IMR-90 (cell line): Measurements from ENCODE around the gene SETD3. TPM values are rescaled to one million over a fixed set of nuclear protein-coding genes. Genes with fewer than 3 reads are reported as not detected.
A peak's percentile ranks its signal among the peaks of the same experiment; 100 is the strongest.

Experiments
- ATAC-seq: fragments of 200-7000 bp; cut with Tn5 transposase; 2 replicates; pipeline ENCODE4 v1.9.1; 2020; ENCODE audit warnings: low read depth, mild to moderate bottlenecking, moderate library complexity
- BruUV-seq: library from RNA; stranded (reverse); fragments of 400-500 nt; replicated peaks from 2 replicates; lab custom pipeline; 2021; lab: Mats Ljungman, UMichigan
- CTCF ChIA-PET: fragments of 300-600 bp; formaldehyde crosslinking; extraction: SDS; loops from one replicate; lab custom pipeline; 2021; ENCODE audit warnings: antibody characterized with exemption; lab: Yijun Ruan, JAX
- POLR2A ChIA-PET: fragments of 300-600 bp; sonication (Branson Sonifier 250); formaldehyde crosslinking; loops from one replicate; lab custom pipeline; 2022; ENCODE audit warnings: antibody characterized with exemption; ENCODE audit not compliant: unreplicated experiment; lab: Charles Lee
- DNase-seq: peaks from one replicate; pipeline ENCODE4 v3.0.0; 2013
- H2AFZ ChIP-seq: replicated peaks from 2 replicates; pipeline ENCODE3; 2013; ENCODE audit warnings: low read length, mild to moderate bottlenecking; ENCODE audit not compliant: poor library complexity
- H2AK5ac ChIP-seq: 2 replicates; pipeline ENCODE4 v1.6.1; 2013; ENCODE audit warnings: low read depth, low read length, inconsistent platforms
- H2AK9ac ChIP-seq: replicated peaks from 2 replicates; pipeline ENCODE3; 2013; ENCODE audit warnings: mild to moderate bottlenecking, low read depth, low read length, moderate library complexity; ENCODE audit not compliant: poor library complexity
- H2BK120ac ChIP-seq: 2 replicates; pipeline ENCODE4 v1.6.1; 2013; ENCODE audit warnings: low read depth, low read length, inconsistent platforms
- H2BK15ac ChIP-seq: 3 replicates; pipeline ENCODE4 v1.6.1; 2013; ENCODE audit warnings: low read depth, low read length, inconsistent platforms
- H2BK20ac ChIP-seq: 2 replicates; pipeline ENCODE4 v1.6.1; 2013; ENCODE audit warnings: low read depth, mild to moderate bottlenecking, inconsistent platforms, low read length, moderate library complexity
- H2BK5ac ChIP-seq: 2 replicates; pipeline ENCODE4 v1.6.1; 2013; ENCODE audit warnings: mild to moderate bottlenecking, low read depth, low read length, inconsistent platforms; ENCODE audit not compliant: poor library complexity, severe bottlenecking
- H3K14ac ChIP-seq: replicated peaks from 2 replicates; pipeline ENCODE4 v1.6.1; 2013; ENCODE audit warnings: low read depth, low read length, inconsistent platforms
- H3K18ac ChIP-seq: 2 replicates; pipeline ENCODE4 v1.6.1; 2013; ENCODE audit warnings: low read depth, low read length, control low read depth
- H3K23ac ChIP-seq: 2 replicates; pipeline ENCODE4 v1.6.1; 2013; ENCODE audit warnings: low read depth, low read length, inconsistent platforms
- H3K27ac ChIP-seq: 2 replicates; pipeline ENCODE4 v1.5.1; 2013; ENCODE audit warnings: mild to moderate bottlenecking, control low read depth, low read length; ENCODE audit not compliant: insufficient read depth
- H3K27me3 ChIP-seq: 2 replicates; pipeline ENCODE4 v1.6.1; 2013; ENCODE audit warnings: low read length; ENCODE audit not compliant: control insufficient read depth, insufficient read depth
- H3K36me3 ChIP-seq: 2 replicates; pipeline ENCODE4 v1.6.1; 2013; ENCODE audit warnings: low read length, mixed read lengths; ENCODE audit not compliant: control insufficient read depth, insufficient read depth
- H3K4ac ChIP-seq: 2 replicates; pipeline ENCODE4 v1.6.1; 2013; ENCODE audit warnings: low read depth, low read length, inconsistent platforms
- H3K4me1 ChIP-seq: 2 replicates; pipeline ENCODE4 v1.6.1; 2013; ENCODE audit warnings: low read length, mixed read lengths; ENCODE audit not compliant: control insufficient read depth, insufficient read depth
- H3K4me2 ChIP-seq: 2 replicates; pipeline ENCODE4 v1.6.1; 2013; ENCODE audit warnings: low read depth, mild to moderate bottlenecking, control low read depth, low read length, moderate library complexity
- H3K4me3 ChIP-seq: 2 replicates; pipeline ENCODE4 v1.5.1; 2013; ENCODE audit warnings: low read depth, mild to moderate bottlenecking, control low read depth, low read length, moderate library complexity; ENCODE audit not compliant: insufficient read depth
- H3K56ac ChIP-seq: 2 replicates; pipeline ENCODE4 v1.6.1; 2013; ENCODE audit warnings: low read length, inconsistent platforms; ENCODE audit not compliant: insufficient read depth; ENCODE audit errors: extremely low read depth
- H3K79me1 ChIP-seq, 2 experiments: 2 replicates each; pipeline ENCODE4 v1.6.1; 2013; ENCODE audit warnings: low read length in 2 of 2, inconsistent platforms in 1 of 2, low read depth in 1 of 2
- H3K9ac ChIP-seq: 2 replicates; pipeline ENCODE4 v1.6.1; 2013; ENCODE audit warnings: low read depth, low read length, control low read depth
- H3K9me1 ChIP-seq: 2 replicates; pipeline ENCODE4 v1.6.1; 2013; ENCODE audit warnings: low read length, inconsistent platforms; ENCODE audit not compliant: insufficient read depth
- H3K9me3 ChIP-seq: 2 replicates; pipeline ENCODE4 v1.6.1; 2013; ENCODE audit warnings: low read length; ENCODE audit not compliant: control insufficient read depth, insufficient read depth
- H4K20me1 ChIP-seq: 2 replicates; pipeline ENCODE4 v1.6.1; 2013; ENCODE audit warnings: low read length, inconsistent platforms; ENCODE audit not compliant: insufficient read depth
- H4K5ac ChIP-seq: 2 replicates; pipeline ENCODE4 v1.6.1; 2013; ENCODE audit warnings: mild to moderate bottlenecking, low read depth, low read length, control low read depth
- H4K8ac ChIP-seq, 2 experiments: 2 replicates each; pipeline ENCODE4 v1.6.1; 2013; ENCODE audit warnings: low read depth in 2 of 2, low read length in 2 of 2, control low read depth in 1 of 2, inconsistent platforms in 1 of 2
- H4K91ac ChIP-seq: 2 replicates; pipeline ENCODE4 v1.6.1; 2013; ENCODE audit warnings: low read depth, low read length, inconsistent platforms; ENCODE audit not compliant: insufficient read depth
- FOS ChIP-seq: fragments of 150-350 bp; IDR thresholded peaks from 2 replicates; pipeline ENCODE4 v1.6.1; 2016; ENCODE audit warnings: low read depth, low read length
- MAZ ChIP-seq: IDR thresholded peaks from 2 replicates; pipeline ENCODE4 v1.6.1; 2012; ENCODE audit warnings: low read depth, mild to moderate bottlenecking, low read length, improper control_type of control experiment, moderate library complexity, borderline replicate concordance
- RAD21 ChIP-seq: IDR thresholded peaks from 2 replicates; pipeline ENCODE4 v1.6.1; 2012; ENCODE audit warnings: low read length, improper control_type of control experiment
- SMC3 ChIP-seq: fragments of 150-350 bp; IDR thresholded peaks from 2 replicates; pipeline ENCODE4 v1.6.1; 2016; ENCODE audit warnings: low read depth, mild to moderate bottlenecking, antibody characterized with exemption, low read length, moderate library complexity
- WGBS, 2 experiments: methylation state at CpG; one replicate each; pipeline versions ENCODE4 v1.1.5 to v1.1.7; 2013; ENCODE audit warnings: missing lambda C conversion rate in 2 of 2; ENCODE audit not compliant: insufficient read length in 1 of 2; ENCODE audit errors: extremely low coverage in 2 of 2; 5-methylcytosine and 5-hydroxymethylcytosine counted together
- dilution Hi-C: fragments of 300-500 bp; cut with HindIII; formaldehyde crosslinking; loops from one replicate; pipeline ENCODE4 v1.14.3; 2018; ENCODE audit warnings: low sequenced_read_pairs; ENCODE audit not compliant: unreplicated experiment
- in situ Hi-C: fragments of 300-500 bp; cut with MboI; formaldehyde crosslinking; loops from 3 replicates; pipeline ENCODE4 v1.14.3; 2019; ENCODE audit warnings: low sequenced_read_pairs, inconsistent platforms, mixed read lengths
- intact Hi-C: fragments of 100-400 bp; cut with micrococcal nuclease; formaldehyde crosslinking; loops from 2 replicates; pipeline ENCODE4 v1.10.0; 2022
- polyA plus RNA-seq, 3 experiments: library from polyadenylated mRNA; depleted of rRNA; stranded (reverse); fragments of >200 nt; gene quantifications; 2 replicates each; pipeline ENCODE4 v1.2.3, GENCODE V29; 2012; ENCODE audit warnings: low replicate concordance in 1 of 3
- total RNA-seq: library from RNA; depleted of rRNA; stranded (reverse); fragments of >200 nt; gene quantifications from 2 replicates; pipeline ENCODE4 v1.2.3, GENCODE V29; 2012
- TF ChIP-seq, protein P1 (sequence below): fragments of 150-350 bp; IDR thresholded peaks from 2 replicates; pipeline ENCODE4 v1.6.1; 2016; ENCODE audit warnings: low read depth, mild to moderate bottlenecking, low read length, moderate library complexity, borderline replicate concordance
- TF ChIP-seq, protein P2 (sequence below): fragments of 150-350 bp; IDR thresholded peaks from 2 replicates; pipeline ENCODE4 v1.6.1; 2017; ENCODE audit warnings: mild to moderate bottlenecking, antibody characterized with exemption, low read length, low read depth

The SETD3 gene
- total and polyA plus RNA-seq, 2 of the 4 experiments (the other 2 are of a cell fraction): 18.8 to 31.9 TPM

GRCh38 chr14:99378782-99379214 lies 101.9 kb downstream of the SETD3 start:
- WGBS, 2 experiments: 30% methylated on average over 7 of the region's 9 CpGs; no CpG with 5 or more reads in 1 of the 2 experiments
- no peak overlapping the region for H3K18ac ChIP-seq
- no peak overlapping the region for H2AK9ac ChIP-seq
- TF ChIP-seq SMC3 (no peak), RAD21 (no peak), FOS (0 out of 2 replicates have a peak, but pooled peaks have one; percentile 6), MAZ (no peak)
- TF ChIP-seq, protein P1, sequence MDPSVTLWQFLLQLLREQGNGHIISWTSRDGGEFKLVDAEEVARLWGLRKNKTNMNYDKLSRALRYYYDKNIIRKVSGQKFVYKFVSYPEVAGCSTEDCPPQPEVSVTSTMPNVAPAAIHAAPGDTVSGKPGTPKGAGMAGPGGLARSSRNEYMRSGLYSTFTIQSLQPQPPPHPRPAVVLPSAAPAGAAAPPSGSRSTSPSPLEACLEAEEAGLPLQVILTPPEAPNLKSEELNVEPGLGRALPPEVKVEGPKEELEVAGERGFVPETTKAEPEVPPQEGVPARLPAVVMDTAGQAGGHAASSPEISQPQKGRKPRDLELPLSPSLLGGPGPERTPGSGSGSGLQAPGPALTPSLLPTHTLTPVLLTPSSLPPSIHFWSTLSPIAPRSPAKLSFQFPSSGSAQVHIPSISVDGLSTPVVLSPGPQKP: no peak
- TF ChIP-seq, protein P2, sequence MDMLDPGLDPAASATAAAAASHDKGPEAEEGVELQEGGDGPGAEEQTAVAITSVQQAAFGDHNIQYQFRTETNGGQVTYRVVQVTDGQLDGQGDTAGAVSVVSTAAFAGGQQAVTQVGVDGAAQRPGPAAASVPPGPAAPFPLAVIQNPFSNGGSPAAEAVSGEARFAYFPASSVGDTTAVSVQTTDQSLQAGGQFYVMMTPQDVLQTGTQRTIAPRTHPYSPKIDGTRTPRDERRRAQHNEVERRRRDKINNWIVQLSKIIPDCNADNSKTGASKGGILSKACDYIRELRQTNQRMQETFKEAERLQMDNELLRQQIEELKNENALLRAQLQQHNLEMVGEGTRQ: peak; percentile 32; the same call in 1 of the 2 replicates
- ATAC-seq: peak; percentile 68
- peaks cover 1% of the 10 kb centered on the region; the same call in 1 of the 2 replicates for H3K4me1 ChIP-seq
- peak; percentile 24 for DNase-seq
- no peak overlapping the region for H2BK20ac ChIP-seq
- H3K9me3 ChIP-seq: no peaks in the 10 kb centered on the region
- no peak overlapping the region for H3K23ac ChIP-seq
- H3K36me3 ChIP-seq: no peaks in the 10 kb centered on the region
- H3K4me3 ChIP-seq: no peak overlapping the region
- no peak overlapping the region for H2BK5ac ChIP-seq
- no peak overlapping the region for H4K5ac ChIP-seq
- peak overlapping the region; percentile 28 for H2AFZ ChIP-seq
- in situ Hi-C loops: no loop called here
- H3K14ac ChIP-seq: no peak overlapping the region
- H2AK5ac ChIP-seq: no peak overlapping the region
- H3K9me1 ChIP-seq: 0 out of 2 replicates have a peak, but pooled peaks cover 2% of the 10 kb centered on the region
- H2BK120ac ChIP-seq: no peak overlapping the region
- H3K79me1 ChIP-seq: no peaks in the 10 kb centered on the region
- H3K27ac ChIP-seq: no peak overlapping the region
- dilution Hi-C loops: no loop called here
- no TSS peak for BruUV-seq
- no peak overlapping the region for H2BK15ac ChIP-seq
- ChIA-PET POLR2A (no interaction called here), CTCF (interaction anchor here (1.0 kb wide), 1 partner anchor 36 kb away, joined by 3 read pairs; no protein-coding TSS in a partner anchor)
- no peak overlapping the region for H4K91ac ChIP-seq
- peaks cover 2% of the 10 kb centered on the region; the same call in 1 of the 2 replicates for H3K27me3 ChIP-seq
- H4K8ac ChIP-seq: no peak overlapping the region
- no peak overlapping the region for H3K4ac ChIP-seq
- intact Hi-C loops: no loop called here
- H4K20me1 ChIP-seq: no peaks in the 10 kb centered on the region
- H3K56ac ChIP-seq: no peak overlapping the region
- H3K4me2 ChIP-seq: no peak overlapping the region
- no peak overlapping the region for H3K9ac ChIP-seq
